Activated T-cell treated with anti-CD3 and anti-CD28 coated beads, Interleukin-2, amount 50 U/mL, for 48 hours (primary cell): Measurements from ENCODE around the gene TAC3.
"Not testable (repeated sequence)": the region's sequence is repeated elsewhere in the genome, so short reads cannot be mapped to it uniquely, and the experiment has no call there.

Source experiments
- DNase-seq, 2 experiments: peaks; one replicate each; pipeline ENCODE4 v3.0.0-alpha.2; 2020

The TAC3 gene

DNA sequence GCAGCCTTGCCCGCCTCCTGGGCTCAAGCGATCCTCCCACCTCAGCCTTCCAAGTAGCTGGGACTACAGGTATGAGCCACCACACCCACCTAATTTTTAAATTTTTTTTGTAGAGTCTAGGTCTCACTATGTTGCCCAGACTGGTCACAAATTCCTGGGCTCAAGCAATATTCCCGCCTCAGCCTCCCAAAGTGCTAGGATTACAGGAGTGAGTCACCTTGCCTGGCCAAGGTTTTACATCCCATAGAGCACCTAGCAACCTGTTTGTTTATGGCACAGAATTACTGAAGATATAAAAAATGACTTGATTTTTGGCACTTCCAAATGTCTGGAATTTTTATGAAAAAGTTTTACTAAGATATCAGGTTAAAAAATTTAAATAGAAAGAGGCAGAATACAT lies 17.1 kb upstream of the TAC3 start:
- DNase-seq, result no peak

DNA sequence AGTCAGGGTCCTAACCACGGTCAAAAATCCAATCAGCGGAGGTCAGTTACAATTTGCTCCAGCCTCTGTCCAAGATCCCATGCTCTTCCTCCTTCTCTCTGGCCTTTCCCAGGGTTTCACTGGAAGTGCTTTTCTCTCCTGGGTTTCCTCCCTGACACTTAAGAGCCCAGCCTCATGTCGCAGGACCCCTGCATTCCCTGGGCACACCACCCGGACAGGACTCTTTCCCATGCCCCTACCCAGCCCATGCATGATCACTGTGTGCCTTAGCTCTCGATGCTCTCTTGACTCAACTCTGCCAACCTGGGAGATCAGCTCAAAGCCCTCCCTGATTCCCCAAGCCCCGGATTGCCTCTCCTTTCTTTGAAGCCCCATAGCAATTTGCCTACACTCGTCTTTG lies 15.5 kb upstream of the TAC3 start:
- no peak for DNase-seq

DNA sequence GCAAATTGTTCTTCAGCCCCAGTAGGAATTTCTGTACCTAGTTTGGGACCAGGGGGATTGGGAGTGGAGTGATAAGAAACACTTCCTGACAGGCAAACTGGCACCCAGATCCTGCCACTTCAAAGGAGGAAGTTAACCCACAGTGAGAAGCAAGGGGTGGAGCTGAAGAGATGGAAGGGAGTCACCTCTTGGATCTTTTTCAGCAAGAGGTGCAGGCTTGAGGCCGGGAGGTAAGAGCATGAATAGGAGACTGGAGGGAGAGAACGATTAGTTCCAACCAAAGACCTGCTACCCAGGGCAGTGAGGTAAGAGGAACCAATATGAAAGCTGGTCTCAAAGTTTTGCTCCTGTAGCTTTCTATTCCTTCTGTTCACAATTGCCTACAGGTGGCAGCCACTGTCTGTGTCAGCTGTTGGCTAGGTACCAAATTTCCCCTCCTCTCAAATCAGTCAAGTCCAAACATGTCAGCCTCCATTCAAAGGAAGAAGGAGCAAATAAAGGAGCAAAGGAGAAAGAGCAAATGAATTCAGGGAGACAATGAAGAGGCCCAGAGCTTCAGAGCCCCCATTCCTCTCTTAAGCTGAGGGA lies 14.9 kb upstream of the TAC3 start:
- DNase-seq, result no peak

DNA sequence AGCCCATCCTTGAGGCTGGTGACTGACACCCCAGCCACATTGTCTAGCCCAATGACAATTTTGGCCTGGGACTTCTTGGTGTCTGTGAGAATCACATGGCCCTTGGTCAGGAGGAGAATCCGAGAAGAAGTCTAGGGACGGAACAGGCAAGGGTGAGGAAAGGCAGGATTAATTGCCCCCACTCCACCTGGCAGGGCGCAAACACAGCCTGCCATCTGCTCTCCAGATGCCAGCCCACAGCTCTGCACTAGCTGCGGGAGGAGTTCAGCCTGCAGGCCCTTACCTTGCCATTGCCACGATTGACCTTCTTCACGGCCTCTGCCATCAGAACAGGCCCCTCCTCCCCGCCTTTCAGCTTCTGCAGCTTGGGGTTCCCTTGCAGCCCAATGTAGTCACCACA lies 13.1 kb upstream of the TAC3 start:
- DNase-seq, result no peak

DNA sequence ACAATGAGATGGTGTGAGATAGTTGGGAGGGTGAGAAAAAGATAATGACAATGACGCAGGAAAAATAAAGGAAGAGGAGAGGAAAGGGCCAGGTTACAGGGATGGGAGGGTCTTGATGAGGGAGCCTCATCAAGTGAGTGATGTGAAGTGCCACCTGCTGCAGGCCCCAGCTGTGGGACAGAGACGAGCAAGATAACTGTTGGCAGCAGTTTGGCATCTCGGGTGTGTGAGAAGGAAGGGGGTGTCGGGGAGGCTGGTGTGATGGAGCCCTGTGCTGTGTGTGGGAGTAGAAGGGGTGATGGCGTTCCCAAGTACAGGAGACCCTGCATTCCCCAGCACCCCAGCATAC lies 11.4 kb upstream of the TAC3 start:
- DNase-seq, result peak in 1 of 2 experiments; percentile 39

DNA sequence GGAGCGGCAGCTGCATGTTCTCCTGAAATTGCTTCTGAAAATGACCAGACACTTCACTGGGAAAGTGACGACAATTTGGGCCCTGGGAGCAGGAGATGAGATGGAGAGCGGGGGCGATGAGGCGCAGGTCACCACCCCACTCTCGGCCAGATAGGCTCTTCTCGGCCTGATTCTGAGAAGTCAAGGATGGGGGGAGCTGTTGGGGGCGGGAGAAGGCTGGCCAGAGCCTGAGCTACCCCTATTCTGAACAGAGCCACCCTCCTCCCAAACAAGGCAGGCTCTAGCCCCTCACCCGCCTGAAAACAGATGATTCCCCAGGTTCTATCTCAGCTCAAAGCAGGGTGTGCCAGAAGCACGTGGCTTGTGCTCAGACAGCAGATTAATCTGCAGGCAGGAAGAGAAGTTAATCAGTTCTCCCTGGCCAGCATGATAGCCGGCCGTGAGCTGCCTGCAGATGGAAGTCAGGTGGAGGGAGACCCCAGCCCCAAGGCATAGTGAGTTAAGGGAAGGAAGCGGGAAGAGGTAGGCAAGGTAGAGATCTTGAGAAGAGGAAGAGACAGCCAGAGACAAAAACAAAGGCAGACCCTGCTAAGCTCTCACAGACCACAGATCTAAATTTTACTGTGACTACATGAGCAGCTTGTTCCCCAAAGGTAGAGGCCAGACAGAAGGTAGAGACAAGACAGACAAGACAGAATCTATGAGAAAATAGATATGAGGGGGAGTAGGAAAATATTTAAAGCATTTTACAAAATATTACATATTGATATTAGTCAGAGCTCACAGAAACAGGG lies 10.9 kb upstream of the TAC3 start:
- peak; percentile 42 to 46 for DNase-seq

DNA sequence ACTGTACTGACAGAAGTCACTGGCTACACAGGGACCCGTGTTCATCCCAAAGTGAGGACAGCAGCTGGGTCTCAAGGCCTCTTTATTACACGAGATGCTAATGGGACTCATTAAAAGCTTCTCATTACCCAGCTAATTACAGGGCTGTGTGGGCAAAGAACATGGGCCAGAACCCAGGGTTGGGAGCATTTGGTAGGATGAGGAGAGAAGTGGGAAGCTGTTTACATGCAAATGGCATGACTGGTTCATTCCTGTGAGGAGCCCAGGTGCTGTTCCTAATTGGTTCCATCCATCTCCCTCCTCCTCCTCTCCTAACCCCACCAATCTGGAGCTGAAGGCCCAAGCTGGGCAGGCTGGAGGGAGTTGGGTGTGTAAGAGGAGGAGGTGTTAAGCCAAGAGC lies 8.9 kb upstream of the TAC3 start:
- no peak for DNase-seq

DNA sequence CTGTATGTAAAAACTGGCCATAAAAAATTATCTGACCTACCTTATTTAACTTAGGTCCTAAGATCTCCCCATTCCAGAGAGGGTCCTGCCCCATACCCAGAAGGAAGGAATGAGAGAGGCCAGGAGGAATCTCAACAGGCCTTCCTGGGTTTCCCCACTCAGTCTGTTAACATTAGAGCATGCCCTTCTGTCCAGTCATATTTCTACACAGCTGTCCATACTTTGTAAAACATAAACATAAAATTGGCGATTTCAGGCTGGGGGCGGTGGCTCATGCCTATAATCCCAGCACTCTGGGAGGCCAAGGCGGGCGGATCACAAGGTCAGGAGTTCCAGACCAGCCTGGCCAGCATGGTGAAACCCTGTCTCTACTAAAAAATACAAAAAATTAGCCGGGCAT lies 6.0 kb upstream of the TAC3 start:
- not testable (repeated sequence) for DNase-seq

DNA sequence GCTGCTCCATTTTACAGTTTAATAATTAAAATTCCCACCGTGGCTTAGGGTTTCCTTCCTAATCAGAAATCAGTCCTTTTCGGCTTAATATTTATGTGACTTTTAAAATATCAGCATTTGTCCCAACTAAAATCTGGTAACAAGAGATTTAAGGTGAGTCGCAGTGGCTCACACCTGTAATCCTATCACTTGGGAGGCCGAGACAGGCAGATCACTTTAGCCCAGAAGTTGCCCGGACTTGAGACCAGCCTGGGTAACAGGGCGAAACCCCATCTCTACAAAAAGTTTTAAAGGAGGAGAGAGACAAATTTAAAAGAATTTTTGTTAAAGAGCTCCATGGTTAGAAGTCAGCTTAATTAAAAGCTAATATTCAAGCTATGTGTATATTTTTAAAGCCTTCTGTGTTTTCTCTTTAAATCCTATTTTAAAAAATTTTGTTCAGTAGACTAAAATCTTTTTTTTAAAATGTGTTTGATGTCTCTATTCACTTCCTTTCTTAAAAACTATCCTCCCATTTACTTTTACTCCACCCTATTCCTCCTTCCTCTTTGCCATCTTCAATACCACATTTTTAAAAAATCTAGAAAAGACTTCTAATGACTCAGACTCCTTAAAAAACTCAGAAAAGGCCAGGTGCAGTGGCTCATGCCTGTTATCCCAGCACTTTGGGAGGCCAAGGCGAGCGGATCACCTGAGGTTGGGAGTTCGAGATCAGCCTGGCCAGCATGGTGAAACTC lies 3.8 kb upstream of the TAC3 start:
- DNase-seq, result no peak

DNA sequence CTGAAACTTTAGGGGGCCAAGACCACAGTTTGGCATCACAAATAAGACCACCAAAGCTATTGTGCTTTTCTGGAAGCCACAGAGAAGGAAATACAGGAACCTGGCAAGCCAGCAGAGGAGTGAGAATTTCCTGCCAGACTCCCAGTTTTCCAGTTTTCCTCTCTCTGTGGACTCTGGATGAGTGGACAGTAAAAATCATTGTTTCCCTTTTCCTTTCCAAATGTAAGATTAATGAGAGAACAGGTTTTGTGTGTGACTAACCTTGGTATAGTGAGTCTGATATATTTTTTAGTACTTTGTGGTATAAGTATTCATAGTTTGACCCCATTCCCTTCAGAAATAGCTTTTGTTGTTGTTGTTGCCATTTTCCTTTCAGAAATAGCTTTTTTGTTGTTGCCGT lies 2.6 kb upstream of the TAC3 start:
- DNase-seq, result no peak

DNA sequence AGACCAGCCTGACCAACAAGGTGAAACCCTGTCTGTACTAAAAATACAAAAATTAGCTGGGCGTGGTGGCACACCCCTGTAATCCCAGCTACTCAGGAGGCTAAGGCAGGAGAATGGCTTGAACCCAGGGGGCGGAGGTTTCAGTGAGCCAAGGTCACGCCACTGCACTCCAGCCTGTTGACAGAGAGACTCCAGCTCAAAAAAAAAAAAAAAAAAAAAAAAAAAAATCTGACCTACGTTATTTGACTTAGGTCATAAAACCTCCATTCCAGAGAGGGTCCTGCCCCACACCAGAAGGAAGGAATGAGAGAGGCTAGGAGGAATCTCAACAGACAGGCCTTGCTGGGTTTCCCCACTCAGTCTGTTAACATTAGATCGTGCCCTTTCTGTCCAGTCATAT lies 2.0 kb upstream of the TAC3 start:
- DNase-seq, result not testable (repeated sequence)

DNA sequence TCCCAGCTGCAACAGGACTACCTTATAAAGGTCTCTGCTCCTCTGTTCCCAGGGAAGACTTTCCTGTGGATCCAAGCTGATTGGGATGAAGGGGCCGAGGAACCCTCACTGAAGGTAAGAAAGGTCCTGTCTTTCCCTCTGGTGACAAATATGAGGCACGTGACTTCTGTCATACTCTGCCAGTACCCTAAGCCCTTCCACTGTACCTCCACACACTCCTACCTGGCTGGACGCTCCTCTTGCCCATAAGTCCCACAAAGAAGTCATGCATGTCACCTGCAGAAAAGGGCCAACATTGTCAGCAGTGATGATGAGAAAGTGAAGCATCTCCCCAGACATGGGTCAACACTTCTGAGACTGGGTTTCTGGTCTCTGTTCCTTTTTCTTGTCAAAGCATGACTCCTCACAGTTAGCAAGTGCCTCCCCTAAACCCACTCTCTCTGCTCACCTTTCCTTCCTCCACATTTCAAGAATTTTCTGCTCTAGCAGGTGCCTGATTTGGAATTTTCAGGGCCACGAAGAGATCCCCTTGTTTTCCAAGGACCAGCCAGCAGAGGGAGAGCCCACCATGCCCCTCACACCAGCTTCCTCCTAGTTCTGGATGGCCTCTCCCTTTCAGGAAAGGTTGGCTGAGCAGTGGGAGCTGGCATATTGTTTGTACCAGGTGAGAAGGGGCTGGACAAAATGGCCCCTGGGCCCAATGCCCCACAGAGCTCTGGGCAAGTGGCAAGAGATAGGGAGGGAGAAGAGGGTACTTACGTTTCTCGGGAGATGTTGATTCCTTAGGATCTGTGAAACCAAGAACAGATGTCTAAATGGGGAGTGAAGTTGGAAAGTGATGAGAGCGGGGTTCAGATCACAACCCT lies 3.5 kb downstream of the TAC3 start:
- DNase-seq, result no peak

DNA sequence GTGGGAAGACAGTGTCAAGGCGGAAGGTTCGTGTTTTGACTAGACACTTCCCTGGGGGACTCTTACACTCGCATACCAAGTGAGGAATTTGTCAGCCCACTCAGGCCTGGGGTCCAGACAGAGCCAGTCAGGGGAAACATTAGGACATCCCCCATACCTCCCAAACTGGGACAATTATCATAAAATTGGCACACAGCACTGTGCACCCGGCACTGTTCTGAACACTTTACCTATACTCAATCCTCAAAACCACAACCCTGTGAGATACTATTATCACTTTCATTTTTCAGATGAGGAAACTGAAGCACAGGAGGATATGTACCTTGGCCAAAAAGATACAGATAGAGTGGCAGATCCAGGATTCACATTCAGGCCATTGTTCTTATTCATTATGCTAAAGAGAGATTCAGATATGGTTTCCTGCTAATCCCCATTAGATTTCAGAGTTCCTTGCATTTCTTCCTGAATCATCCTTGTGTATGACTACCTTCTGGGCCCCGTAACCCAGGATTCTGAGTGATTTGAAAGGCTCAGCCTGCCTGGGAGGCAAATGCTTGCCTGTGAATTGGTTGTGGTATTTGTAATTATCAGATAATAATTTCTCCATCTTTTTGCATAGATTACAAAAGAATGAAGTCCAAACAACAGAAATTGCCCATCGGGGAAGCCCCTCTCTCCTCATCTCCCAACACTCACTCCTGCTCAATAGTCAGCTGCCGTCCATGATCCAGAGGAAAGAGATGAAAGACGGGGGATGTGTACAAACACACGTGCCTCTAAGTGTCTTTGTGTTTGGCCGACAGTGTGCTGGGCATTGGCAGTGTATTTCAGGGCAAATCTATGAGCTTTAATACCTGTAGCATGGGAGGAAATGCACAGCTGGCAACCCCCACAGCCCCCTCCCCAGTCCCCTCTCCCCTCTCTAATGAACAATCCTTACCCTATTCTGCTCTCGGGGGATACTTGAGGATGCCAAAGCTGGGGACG lies 4.6 kb downstream of the TAC3 start:
- DNase-seq, result peak; percentile 34 to 43

DNA sequence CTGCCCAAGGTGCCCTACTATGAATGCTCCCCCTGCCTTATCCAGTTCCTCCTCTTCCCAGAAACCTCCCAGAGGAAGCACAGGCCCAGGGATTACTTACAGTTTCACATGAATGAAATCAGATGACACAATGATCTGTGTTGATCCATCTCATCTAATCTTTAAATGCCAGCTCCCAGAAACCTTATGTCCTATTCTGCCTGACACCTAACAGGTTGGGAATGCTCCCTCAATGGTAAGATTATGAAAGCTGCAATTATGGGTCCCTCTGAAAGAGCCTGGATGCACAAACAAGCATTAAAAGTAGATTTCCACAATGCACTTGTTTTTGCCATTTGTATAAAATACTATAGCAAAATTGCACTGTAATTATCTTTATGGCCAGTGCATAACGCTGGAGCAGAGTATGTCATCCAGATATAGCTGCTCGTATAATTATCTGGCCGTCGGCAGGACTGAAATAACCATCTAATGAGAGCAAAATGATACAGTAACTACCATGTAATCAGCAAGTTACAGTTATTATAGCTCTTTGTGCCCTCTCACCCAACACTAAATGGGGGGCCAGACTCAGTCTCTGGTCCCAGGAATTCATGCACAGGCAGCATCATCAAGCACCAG lies 5.6 kb downstream of the TAC3 start:
- DNase-seq, result no peak

DNA sequence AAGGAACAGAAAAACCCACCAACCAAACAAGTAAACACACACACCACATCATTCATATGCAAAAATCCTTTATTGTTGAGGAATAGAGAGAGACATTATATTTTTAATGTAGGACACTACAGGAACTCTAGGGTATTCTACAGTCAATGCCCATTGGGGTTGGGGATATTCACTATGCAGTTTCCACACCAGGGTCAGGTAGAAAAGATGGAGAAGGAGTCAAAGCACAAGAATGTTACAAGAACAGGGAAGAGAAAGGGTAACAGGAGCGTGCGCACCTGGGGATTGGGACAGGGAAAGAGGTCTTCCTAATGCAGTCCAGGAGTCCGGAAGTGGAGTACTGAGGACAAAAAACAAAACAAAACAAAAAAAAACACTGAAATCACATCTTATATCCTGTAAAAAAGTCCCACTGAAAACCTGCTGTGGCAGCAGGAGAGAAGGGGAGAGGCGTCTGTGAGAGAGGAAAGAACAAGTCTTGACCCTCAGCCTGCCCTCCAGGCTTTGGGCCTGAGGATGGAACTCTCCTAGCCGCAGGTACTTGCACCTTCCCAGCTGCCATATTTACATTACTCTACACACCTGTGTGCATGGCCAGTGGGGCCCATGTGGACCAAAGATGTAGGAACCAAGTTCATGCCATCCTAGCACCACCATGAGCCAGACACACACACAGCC lies 6.2 kb downstream of the TAC3 start:
- DNase-seq, result no peak

DNA sequence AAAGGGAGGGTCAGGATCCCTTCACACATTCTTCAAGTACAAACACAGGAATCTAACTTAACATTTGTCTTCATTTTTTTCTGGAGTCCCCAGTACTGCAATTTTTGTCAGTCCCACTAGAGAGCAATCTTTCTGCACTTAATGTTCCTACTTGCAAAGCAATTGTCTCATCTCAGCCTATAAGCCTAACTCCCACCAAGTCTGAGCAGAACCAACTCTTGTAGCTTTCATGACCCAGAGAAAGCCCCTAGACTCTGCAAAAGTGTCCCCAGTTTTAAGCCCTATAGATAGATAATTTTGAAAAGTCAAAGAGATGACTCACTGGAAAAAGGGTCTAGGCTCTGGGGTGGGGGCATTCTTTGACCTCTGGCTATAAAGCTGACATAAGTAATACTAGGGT lies 8.2 kb downstream of the TAC3 start:
- no peak for DNase-seq

DNA sequence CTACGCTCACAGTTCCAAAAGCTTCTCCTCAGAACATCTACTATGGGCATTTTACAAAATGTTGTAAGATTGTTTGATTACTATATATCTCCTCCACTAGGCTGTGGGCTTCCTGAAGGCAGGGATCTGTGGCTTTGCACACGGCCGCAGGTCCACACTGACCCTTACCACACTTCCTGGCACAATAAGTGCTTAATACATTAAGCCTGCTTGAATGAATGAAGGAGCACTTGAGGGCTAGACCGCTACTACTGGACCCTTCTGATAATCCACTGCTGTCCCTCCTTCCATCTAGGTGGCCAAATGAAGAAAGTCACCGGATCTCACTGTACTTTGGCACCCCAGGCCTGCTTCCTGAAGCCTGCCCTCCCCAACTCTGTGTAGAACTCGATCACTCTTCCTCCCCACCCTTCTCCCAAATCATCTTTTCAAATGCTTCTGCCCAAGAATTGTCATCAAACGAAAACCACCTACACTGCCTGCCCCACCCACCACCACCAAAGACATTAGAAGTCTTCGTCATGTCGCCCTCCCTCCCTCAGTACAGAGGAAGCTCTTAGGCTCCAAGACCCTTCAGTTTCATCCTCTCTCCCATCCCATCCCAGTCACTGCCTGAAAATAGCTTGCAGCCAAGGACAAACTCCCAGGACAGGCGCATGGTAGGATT lies 9.4 kb downstream of the TAC3 start:
- DNase-seq, result peak; percentile 46 to 53

DNA sequence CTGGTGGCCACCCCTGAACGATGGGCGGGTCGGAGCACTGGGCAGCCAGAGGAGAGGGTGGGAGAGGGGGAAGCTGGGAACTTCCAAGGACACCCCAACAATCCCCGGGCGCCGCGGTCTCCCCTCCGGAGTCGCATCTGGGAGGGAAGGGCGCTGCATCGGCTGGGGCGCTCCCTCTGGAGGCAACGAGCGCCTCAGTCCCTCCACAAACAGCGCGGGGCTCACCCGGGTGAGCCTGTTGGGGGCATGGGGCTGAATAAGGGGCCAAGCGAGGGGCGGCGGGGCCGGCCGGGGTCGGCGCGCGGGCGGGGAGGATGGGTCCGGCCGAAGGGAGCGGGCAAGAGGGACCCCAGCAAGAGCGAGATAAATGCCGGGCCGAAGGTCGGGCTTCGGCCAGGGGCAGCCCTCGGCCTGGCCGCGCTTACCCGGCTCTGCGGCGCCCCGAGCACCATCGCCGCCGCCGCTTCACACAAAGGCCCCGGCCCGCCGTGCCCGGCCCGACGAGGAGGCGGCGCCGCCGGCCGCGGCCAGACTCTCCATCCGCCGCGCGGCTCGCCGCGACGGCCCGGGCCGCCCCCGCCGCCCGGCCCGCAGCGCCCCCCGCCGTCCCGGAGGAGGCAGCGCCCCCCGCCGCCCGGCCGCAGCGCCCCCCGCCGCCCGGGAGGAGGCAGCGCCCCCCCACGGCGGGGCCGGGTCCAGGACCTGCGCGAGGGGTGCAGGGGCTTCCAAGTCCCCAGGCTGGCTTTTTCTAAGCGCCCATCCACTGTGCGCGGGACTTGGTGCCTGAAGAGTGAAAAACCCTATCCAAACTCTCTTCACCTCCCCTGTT lies 10.1 kb downstream of the TAC3 start, which contains the start of gene ZBTB39:
Gene ZBTB39 (minus strand): TSS at position 567 of the 829 bp plus-strand sequence. CDS start 1,629 bp downstream, outside the sequence.
- DNase-seq, result peak; percentile 77 to 81

DNA sequence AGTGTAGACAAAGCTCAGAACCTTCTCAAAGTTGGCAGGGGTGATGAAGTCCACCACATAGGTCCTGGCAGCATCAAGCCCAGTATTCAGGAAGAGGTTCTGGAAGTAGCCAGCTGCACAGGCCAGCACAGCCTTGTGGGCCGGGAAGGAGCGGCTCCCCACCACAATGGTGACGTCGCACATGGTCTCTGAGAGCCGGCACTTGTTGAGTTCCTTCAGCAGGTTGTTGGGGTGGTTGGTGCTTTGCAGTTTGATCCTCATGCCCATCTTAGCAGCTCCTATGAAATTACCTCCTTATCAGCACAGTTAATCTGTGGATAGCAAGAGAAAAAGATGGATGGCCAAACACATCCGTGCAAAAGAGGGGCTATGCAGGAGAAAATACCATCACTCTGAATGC lies 11.7 kb downstream of the TAC3 start:
- no peak for DNase-seq
